Upper lobe of left lung (tissue), 6 donors: ENCODE measurements around the gene CEP128. TPM values are rescaled to one million over a fixed set of nuclear protein-coding genes. Genes with fewer than 3 reads are reported as not detected.

Source experiments
- ATAC-seq, 2 donors: fragments of 200-7000 bp; cut with Tn5 transposase; one replicate each; pipeline ENCODE4 v1.9.1; 2022; ENCODE audit warnings: mild to moderate bottlenecking in 2 of 2, moderate library complexity in 2 of 2; ENCODE audit not compliant: low FRiP score in 2 of 2
- DNase-seq, 2 donors: peaks; one replicate each; pipeline ENCODE4 v3.0.0-alpha.2; 2019 to 2020
- H3K27ac ChIP-seq, 4 donors: fragments of 200-600 bp; sonication (generic); one replicate each; pipeline ENCODE4 v1.5.1; 2016 to 2019
- H3K27me3 ChIP-seq, 4 donors: fragments of 200-600 bp; sonication (generic); one replicate each; pipeline ENCODE4 v1.5.1; 2017 to 2019
- H3K36me3 ChIP-seq, 4 donors: fragments of 200-600 bp; sonication (generic); one replicate each; pipeline ENCODE4 v1.5.1; 2016 to 2019
- H3K4me1 ChIP-seq, 4 donors: fragments of 200-600 bp; sonication (generic); one replicate each; pipeline ENCODE4 v1.5.1; 2018 to 2019
- H3K4me3 ChIP-seq, 4 donors: fragments of 200-600 bp; sonication (generic); one replicate each; pipeline ENCODE4 v1.5.1; 2017 to 2019; ENCODE audit warnings: mild to moderate bottlenecking in 2 of 4, moderate library complexity in 1 of 4
- H3K9me3 ChIP-seq, 4 donors: fragments of 200-600 bp; sonication (generic); one replicate each; pipeline ENCODE4 v1.5.1; 2018 to 2019
- EP300 ChIP-seq, 4 donors: sonication (generic); formaldehyde crosslinking; IDR thresholded peaks; one replicate each; pipeline ENCODE4 v1.5.1; 2017; ENCODE audit warnings: antibody characterized with exemption in 4 of 4, control low read depth in 2 of 4
- POLR2A ChIP-seq, 4 donors: fragments of 450-650 bp; IDR thresholded peaks; one replicate each; pipeline ENCODE4 v1.5.1; 2016 to 2017; ENCODE audit warnings: antibody characterized with exemption in 4 of 4, mild to moderate bottlenecking in 2 of 4
- POLR2AphosphoS5 ChIP-seq, 2 donors: sonication (generic); formaldehyde crosslinking; IDR thresholded peaks; one replicate each; pipeline ENCODE4 v1.5.1; 2017; ENCODE audit warnings: antibody characterized with exemption in 2 of 2
- WGBS, 2 donors: methylation state at CpG; one replicate each; pipeline ENCODE4 v1.1.5; 2017 to 2018; 5-methylcytosine and 5-hydroxymethylcytosine counted together
- total RNA-seq, 6 donors: library from RNA; depleted of rRNA in 4 of 6; stranded (reverse); fragments of >200 nt in 4 of 6; gene quantifications; one replicate each; pipeline versions ENCODE4 v1.1.0 to v1.2.1, GENCODE V29; 2016 to 2021
- TF ChIP-seq, protein P1 (sequence below), 6 experiments: fragments of 450-650 bp in 4 of 6; fragments of 200-600 bp in 2 of 6; sonication (generic) in 2 of 6; IDR thresholded peaks; one replicate each; pipeline ENCODE4 v1.5.1; 2016 to 2019; ENCODE audit warnings: antibody characterized with exemption in 6 of 6
- donor health status: DM: no; HTN: no; CAD: no; lungs with moderate emphysema.
- donor health status: DM: no; HTN: yes; CAD: no; lungs with severe emphysema.

CEP128 gene
- total RNA-seq, 6 donors from 2014 or later, result 5.7 to 31.7 (median 7.5) TPM

DNA sequence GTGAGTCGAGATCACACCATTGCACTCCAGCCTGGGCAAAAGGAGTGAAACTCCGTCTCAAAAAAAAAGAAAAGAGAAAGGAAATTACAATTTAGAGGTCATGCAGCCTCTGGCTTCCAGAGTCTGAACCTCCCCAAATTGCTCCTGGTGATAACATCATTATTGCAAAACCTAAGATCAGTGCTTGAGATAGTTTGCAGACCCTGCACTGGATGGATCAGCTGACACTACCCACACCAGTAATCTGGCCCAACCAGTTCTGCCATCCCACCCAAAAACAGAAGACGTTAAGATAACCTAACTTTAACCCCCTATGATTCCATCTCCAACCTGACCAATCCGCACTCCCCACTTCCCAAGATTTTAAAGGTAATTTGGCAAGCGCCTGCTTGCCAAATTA, 376.5 kb downstream of the CEP128 start:
- 82 to 85% methylated on average over 5 of the region's 5 CpGs for WGBS, 2 donors
- DNase-seq (no peak), ATAC-seq (no peak)
- Histone ChIP-seq H3K9me3 (no peaks in the 10 kb centered on the region), H3K4me3 (no peak overlapping the region), H3K4me1 (no peaks in the 10 kb centered on the region), H3K27ac (no peak overlapping the region), H3K27me3 (no peaks in the 10 kb centered on the region), H3K36me3 (no peaks in the 10 kb centered on the region)
- no peak for TF ChIP-seq POLR2AphosphoS5 (IDR thresholded peaks at IDR 0.05)
- TF ChIP-seq POLR2A (IDR thresholded peaks at IDR 0.05), result no peak
- TF ChIP-seq EP300 (IDR thresholded peaks at IDR 0.05), result no peak
- TF ChIP-seq, protein P1, sequence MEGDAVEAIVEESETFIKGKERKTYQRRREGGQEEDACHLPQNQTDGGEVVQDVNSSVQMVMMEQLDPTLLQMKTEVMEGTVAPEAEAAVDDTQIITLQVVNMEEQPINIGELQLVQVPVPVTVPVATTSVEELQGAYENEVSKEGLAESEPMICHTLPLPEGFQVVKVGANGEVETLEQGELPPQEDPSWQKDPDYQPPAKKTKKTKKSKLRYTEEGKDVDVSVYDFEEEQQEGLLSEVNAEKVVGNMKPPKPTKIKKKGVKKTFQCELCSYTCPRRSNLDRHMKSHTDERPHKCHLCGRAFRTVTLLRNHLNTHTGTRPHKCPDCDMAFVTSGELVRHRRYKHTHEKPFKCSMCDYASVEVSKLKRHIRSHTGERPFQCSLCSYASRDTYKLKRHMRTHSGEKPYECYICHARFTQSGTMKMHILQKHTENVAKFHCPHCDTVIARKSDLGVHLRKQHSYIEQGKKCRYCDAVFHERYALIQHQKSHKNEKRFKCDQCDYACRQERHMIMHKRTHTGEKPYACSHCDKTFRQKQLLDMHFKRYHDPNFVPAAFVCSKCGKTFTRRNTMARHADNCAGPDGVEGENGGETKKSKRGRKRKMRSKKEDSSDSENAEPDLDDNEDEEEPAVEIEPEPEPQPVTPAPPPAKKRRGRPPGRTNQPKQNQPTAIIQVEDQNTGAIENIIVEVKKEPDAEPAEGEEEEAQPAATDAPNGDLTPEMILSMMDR (IDR thresholded peaks at IDR 0.05), result no peak

GRCh38 chr14:80564051-80564450, 377.5 kb downstream of the CEP128 start:
- no peaks in the 10 kb centered on the region for H3K4me1 ChIP-seq
- no peak for DNase-seq
- H3K27me3 ChIP-seq, result no peaks in the 10 kb centered on the region
- no peak for ATAC-seq
- no peaks in the 10 kb centered on the region for H3K36me3 ChIP-seq
- TF ChIP-seq POLR2A (IDR thresholded peaks at IDR 0.05) (no peak), POLR2AphosphoS5 (IDR thresholded peaks at IDR 0.05) (no peak), EP300 (IDR thresholded peaks at IDR 0.05) (no peak)
- TF ChIP-seq, protein P1 (IDR thresholded peaks at IDR 0.05), result no peak
- H3K4me3 ChIP-seq, result no peak overlapping the region
- H3K27ac ChIP-seq, result no peak overlapping the region
- no peaks in the 10 kb centered on the region for H3K9me3 ChIP-seq

- no peaks in the 10 kb centered on the region for H3K4me1 ChIP-seq
- H3K4me3 ChIP-seq, result no peak overlapping the region
- H3K9me3 ChIP-seq, result no peaks in the 10 kb centered on the region
- H3K27ac ChIP-seq, result no peak overlapping the region
- WGBS, 2 donors, result 91 to 96% methylated on average over 5 of the region's 5 CpGs
- ATAC-seq (no peak), DNase-seq (no peak)
- no peaks in the 10 kb centered on the region for H3K27me3 ChIP-seq
- no peaks in the 10 kb centered on the region for H3K36me3 ChIP-seq
- no peak for TF ChIP-seq EP300 (IDR thresholded peaks at IDR 0.05)
- TF ChIP-seq POLR2A (IDR thresholded peaks at IDR 0.05), result no peak
- TF ChIP-seq, protein P1 (IDR thresholded peaks at IDR 0.05), result no peak
- TF ChIP-seq POLR2AphosphoS5 (IDR thresholded peaks at IDR 0.05), result no peak
These were observed 380.5 kb downstream of the CEP128 start for GRCh38 chr14:80560800-80561657.

DNA sequence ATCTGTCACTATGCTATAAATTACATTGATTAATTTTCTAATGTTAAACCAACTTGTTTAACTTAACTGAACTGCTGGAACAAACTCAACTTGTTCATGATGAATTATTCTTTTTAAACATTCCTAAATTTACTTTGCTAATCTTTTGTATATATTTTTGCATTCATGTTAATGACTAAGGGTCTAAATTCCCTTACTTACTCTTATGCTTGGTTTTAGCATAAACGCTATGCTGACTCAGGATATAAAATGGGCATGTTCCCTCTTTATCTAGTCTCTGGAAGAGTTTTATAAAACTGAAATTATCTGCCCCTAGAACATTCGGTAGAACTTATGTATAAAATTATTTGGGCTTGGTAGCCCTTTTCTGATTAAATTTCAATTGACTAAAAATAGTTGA, 387.4 kb downstream of the CEP128 start:
- no peak for TF ChIP-seq EP300 (IDR thresholded peaks at IDR 0.05)
- TF ChIP-seq, protein P1 (IDR thresholded peaks at IDR 0.05), result no peak
- H3K9me3 ChIP-seq, result no peaks in the 10 kb centered on the region
- no peak for ATAC-seq

DNA sequence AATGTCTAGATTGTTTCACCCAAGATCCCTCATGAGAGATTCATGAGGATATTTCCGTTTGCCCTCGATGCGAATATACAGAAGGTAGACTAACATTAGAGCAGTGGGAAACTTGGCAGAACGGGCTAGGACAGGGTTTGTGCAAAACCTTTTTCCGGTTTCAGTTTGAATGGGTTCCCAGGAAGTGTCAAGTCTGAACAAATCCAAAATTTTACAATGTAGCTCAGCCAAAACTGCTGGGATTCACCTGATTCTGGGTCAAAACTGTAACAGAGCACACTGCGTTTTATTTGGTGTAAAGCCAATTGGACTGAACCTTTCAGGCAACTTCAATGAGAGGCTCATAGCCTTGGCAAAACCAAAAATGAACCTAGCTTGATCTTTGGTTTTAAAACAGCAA, 392.4 kb downstream of the CEP128 start:
- Histone ChIP-seq H3K36me3 (no peaks in the 10 kb centered on the region), H3K9me3 (no peaks in the 10 kb centered on the region), H3K27ac (no peak overlapping the region), H3K4me3 (no peak overlapping the region), H3K4me1 (no peaks in the 10 kb centered on the region), H3K27me3 (no peaks in the 10 kb centered on the region)
- DNase-seq (no peak), ATAC-seq (no peak)
- no peak for TF ChIP-seq POLR2AphosphoS5 (IDR thresholded peaks at IDR 0.05)
- no peak for TF ChIP-seq POLR2A (IDR thresholded peaks at IDR 0.05)
- no peak for TF ChIP-seq EP300 (IDR thresholded peaks at IDR 0.05)
- WGBS, 2 donors, result 83 to 89% methylated on average over 6 of the region's 6 CpGs

More for the DNA sequence above, 387.4 kb downstream of the CEP128 start:
- no peak overlapping the region for H3K4me3 ChIP-seq
- no peaks in the 10 kb centered on the region for H3K4me1 ChIP-seq
- no peaks in the 10 kb centered on the region for H3K36me3 ChIP-seq
- DNase-seq, result no peak
- WGBS, 2 donors, result 90 to 96% methylated on average over 2 of the region's 2 CpGs
- no peaks in the 10 kb centered on the region for H3K27me3 ChIP-seq
- H3K27ac ChIP-seq, result no peak overlapping the region
